IMR-90 (cell line): ENCODE measurements around the gene SCARF2. TPM values are rescaled to one million over a fixed set of nuclear protein-coding genes. Genes with fewer than 3 reads are reported as not detected.

Source experiments
- ATAC-seq: fragments of 200-7000 bp; cut with Tn5 transposase; 2 replicates; pipeline ENCODE4 v1.9.1; 2020; ENCODE audit warnings: low read depth, mild to moderate bottlenecking, moderate library complexity
- BruUV-seq: library from RNA; stranded (reverse); fragments of 400-500 nt; replicated peaks from 2 replicates; lab custom pipeline; 2021; lab: Mats Ljungman, UMichigan
- CTCF ChIA-PET: fragments of 300-600 bp; formaldehyde crosslinking; extraction: SDS; loops from one replicate; lab custom pipeline; 2021; ENCODE audit warnings: antibody characterized with exemption; lab: Yijun Ruan, JAX
- POLR2A ChIA-PET: fragments of 300-600 bp; sonication (Branson Sonifier 250); formaldehyde crosslinking; loops from one replicate; lab custom pipeline; 2022; ENCODE audit warnings: antibody characterized with exemption; ENCODE audit not compliant: unreplicated experiment; lab: Charles Lee
- DNase-seq: peaks from one replicate; pipeline ENCODE4 v3.0.0; 2013
- H2AFZ ChIP-seq: replicated peaks from 2 replicates; pipeline ENCODE3; 2013; ENCODE audit warnings: low read length, mild to moderate bottlenecking; ENCODE audit not compliant: poor library complexity
- H2AK5ac ChIP-seq: 2 replicates; pipeline ENCODE4 v1.6.1; 2013; ENCODE audit warnings: low read depth, low read length, inconsistent platforms
- H2AK9ac ChIP-seq: replicated peaks from 2 replicates; pipeline ENCODE3; 2013; ENCODE audit warnings: mild to moderate bottlenecking, low read depth, low read length, moderate library complexity; ENCODE audit not compliant: poor library complexity
- H2BK120ac ChIP-seq: 2 replicates; pipeline ENCODE4 v1.6.1; 2013; ENCODE audit warnings: low read depth, low read length, inconsistent platforms
- H2BK15ac ChIP-seq: 3 replicates; pipeline ENCODE4 v1.6.1; 2013; ENCODE audit warnings: low read depth, low read length, inconsistent platforms
- H2BK20ac ChIP-seq: 2 replicates; pipeline ENCODE4 v1.6.1; 2013; ENCODE audit warnings: low read depth, mild to moderate bottlenecking, inconsistent platforms, low read length, moderate library complexity
- H2BK5ac ChIP-seq: 2 replicates; pipeline ENCODE4 v1.6.1; 2013; ENCODE audit warnings: mild to moderate bottlenecking, low read depth, low read length, inconsistent platforms; ENCODE audit not compliant: poor library complexity, severe bottlenecking
- H3K14ac ChIP-seq: replicated peaks from 2 replicates; pipeline ENCODE4 v1.6.1; 2013; ENCODE audit warnings: low read depth, low read length, inconsistent platforms
- H3K18ac ChIP-seq: 2 replicates; pipeline ENCODE4 v1.6.1; 2013; ENCODE audit warnings: low read depth, low read length, control low read depth
- H3K23ac ChIP-seq: 2 replicates; pipeline ENCODE4 v1.6.1; 2013; ENCODE audit warnings: low read depth, low read length, inconsistent platforms
- H3K27ac ChIP-seq: 2 replicates; pipeline ENCODE4 v1.5.1; 2013; ENCODE audit warnings: mild to moderate bottlenecking, control low read depth, low read length; ENCODE audit not compliant: insufficient read depth
- H3K27me3 ChIP-seq: 2 replicates; pipeline ENCODE4 v1.6.1; 2013; ENCODE audit warnings: low read length; ENCODE audit not compliant: control insufficient read depth, insufficient read depth
- H3K36me3 ChIP-seq: 2 replicates; pipeline ENCODE4 v1.6.1; 2013; ENCODE audit warnings: low read length, mixed read lengths; ENCODE audit not compliant: control insufficient read depth, insufficient read depth
- H3K4ac ChIP-seq: 2 replicates; pipeline ENCODE4 v1.6.1; 2013; ENCODE audit warnings: low read depth, low read length, inconsistent platforms
- H3K4me1 ChIP-seq: 2 replicates; pipeline ENCODE4 v1.6.1; 2013; ENCODE audit warnings: low read length, mixed read lengths; ENCODE audit not compliant: control insufficient read depth, insufficient read depth
- H3K4me2 ChIP-seq: 2 replicates; pipeline ENCODE4 v1.6.1; 2013; ENCODE audit warnings: low read depth, mild to moderate bottlenecking, control low read depth, low read length, moderate library complexity
- H3K4me3 ChIP-seq: 2 replicates; pipeline ENCODE4 v1.5.1; 2013; ENCODE audit warnings: low read depth, mild to moderate bottlenecking, control low read depth, low read length, moderate library complexity; ENCODE audit not compliant: insufficient read depth
- H3K56ac ChIP-seq: 2 replicates; pipeline ENCODE4 v1.6.1; 2013; ENCODE audit warnings: low read length, inconsistent platforms; ENCODE audit not compliant: insufficient read depth; ENCODE audit errors: extremely low read depth
- H3K79me1 ChIP-seq, 2 experiments: 2 replicates each; pipeline ENCODE4 v1.6.1; 2013; ENCODE audit warnings: low read length in 2 of 2, inconsistent platforms in 1 of 2, low read depth in 1 of 2
- H3K9ac ChIP-seq: 2 replicates; pipeline ENCODE4 v1.6.1; 2013; ENCODE audit warnings: low read depth, low read length, control low read depth
- H3K9me1 ChIP-seq: 2 replicates; pipeline ENCODE4 v1.6.1; 2013; ENCODE audit warnings: low read length, inconsistent platforms; ENCODE audit not compliant: insufficient read depth
- H3K9me3 ChIP-seq: 2 replicates; pipeline ENCODE4 v1.6.1; 2013; ENCODE audit warnings: low read length; ENCODE audit not compliant: control insufficient read depth, insufficient read depth
- H4K20me1 ChIP-seq: 2 replicates; pipeline ENCODE4 v1.6.1; 2013; ENCODE audit warnings: low read length, inconsistent platforms; ENCODE audit not compliant: insufficient read depth
- H4K5ac ChIP-seq: 2 replicates; pipeline ENCODE4 v1.6.1; 2013; ENCODE audit warnings: mild to moderate bottlenecking, low read depth, low read length, control low read depth
- H4K8ac ChIP-seq, 2 experiments: 2 replicates each; pipeline ENCODE4 v1.6.1; 2013; ENCODE audit warnings: low read depth in 2 of 2, low read length in 2 of 2, control low read depth in 1 of 2, inconsistent platforms in 1 of 2
- H4K91ac ChIP-seq: 2 replicates; pipeline ENCODE4 v1.6.1; 2013; ENCODE audit warnings: low read depth, low read length, inconsistent platforms; ENCODE audit not compliant: insufficient read depth
- CEBPB ChIP-seq: IDR thresholded peaks from 2 replicates; pipeline ENCODE4 v1.6.1; 2012; ENCODE audit warnings: low read depth, low read length, improper control_type of control experiment
- CHD1 ChIP-seq: IDR thresholded peaks from 2 replicates; pipeline ENCODE4 v1.6.1; 2012; ENCODE audit warnings: low read depth, low read length, improper control_type of control experiment
- MAFK ChIP-seq: IDR thresholded peaks from 2 replicates; pipeline ENCODE4 v1.6.1; 2012; ENCODE audit warnings: low read depth, low read length, improper control_type of control experiment
- MAZ ChIP-seq: IDR thresholded peaks from 2 replicates; pipeline ENCODE4 v1.6.1; 2012; ENCODE audit warnings: low read depth, mild to moderate bottlenecking, low read length, improper control_type of control experiment, moderate library complexity, borderline replicate concordance
- POLR2A ChIP-seq: IDR thresholded peaks from 2 replicates; pipeline ENCODE4 v1.6.1; 2012; ENCODE audit warnings: mild to moderate bottlenecking, low read depth, low read length
- RAD21 ChIP-seq: IDR thresholded peaks from 2 replicates; pipeline ENCODE4 v1.6.1; 2012; ENCODE audit warnings: low read length, improper control_type of control experiment
- RFX5 ChIP-seq: IDR thresholded peaks from 2 replicates; pipeline ENCODE4 v1.8.0; 2012; ENCODE audit warnings: low read depth, mild to moderate bottlenecking, low read length, moderate library complexity
- WGBS, 2 experiments: methylation state at CpG; one replicate each; pipeline versions ENCODE4 v1.1.5 to v1.1.7; 2013; ENCODE audit warnings: missing lambda C conversion rate in 2 of 2; ENCODE audit not compliant: insufficient read length in 1 of 2; ENCODE audit errors: extremely low coverage in 2 of 2; 5-methylcytosine and 5-hydroxymethylcytosine counted together
- dilution Hi-C: fragments of 300-500 bp; cut with HindIII; formaldehyde crosslinking; loops from one replicate; pipeline ENCODE4 v1.14.3; 2018; ENCODE audit warnings: low sequenced_read_pairs; ENCODE audit not compliant: unreplicated experiment
- in situ Hi-C: fragments of 300-500 bp; cut with MboI; formaldehyde crosslinking; loops from 3 replicates; pipeline ENCODE4 v1.14.3; 2019; ENCODE audit warnings: low sequenced_read_pairs, inconsistent platforms, mixed read lengths
- intact Hi-C: fragments of 100-400 bp; cut with micrococcal nuclease; formaldehyde crosslinking; loops from 2 replicates; pipeline ENCODE4 v1.10.0; 2022
- polyA plus RNA-seq, 3 experiments: library from polyadenylated mRNA; depleted of rRNA; stranded (reverse); fragments of >200 nt; gene quantifications; 2 replicates each; pipeline ENCODE4 v1.2.3, GENCODE V29; 2012; ENCODE audit warnings: low replicate concordance in 1 of 3
- total RNA-seq: library from RNA; depleted of rRNA; stranded (reverse); fragments of >200 nt; gene quantifications from 2 replicates; pipeline ENCODE4 v1.2.3, GENCODE V29; 2012
- TF ChIP-seq, protein P1 (sequence below): fragments of 150-350 bp; IDR thresholded peaks from 2 replicates; pipeline ENCODE4 v1.6.1; 2017; ENCODE audit warnings: mild to moderate bottlenecking, antibody characterized with exemption, low read length, low read depth

SCARF2 gene
- total and polyA plus RNA-seq, 2 of the 4 experiments (the other 2 are of a cell fraction) = 3.4 to 37.0 TPM

DNA sequence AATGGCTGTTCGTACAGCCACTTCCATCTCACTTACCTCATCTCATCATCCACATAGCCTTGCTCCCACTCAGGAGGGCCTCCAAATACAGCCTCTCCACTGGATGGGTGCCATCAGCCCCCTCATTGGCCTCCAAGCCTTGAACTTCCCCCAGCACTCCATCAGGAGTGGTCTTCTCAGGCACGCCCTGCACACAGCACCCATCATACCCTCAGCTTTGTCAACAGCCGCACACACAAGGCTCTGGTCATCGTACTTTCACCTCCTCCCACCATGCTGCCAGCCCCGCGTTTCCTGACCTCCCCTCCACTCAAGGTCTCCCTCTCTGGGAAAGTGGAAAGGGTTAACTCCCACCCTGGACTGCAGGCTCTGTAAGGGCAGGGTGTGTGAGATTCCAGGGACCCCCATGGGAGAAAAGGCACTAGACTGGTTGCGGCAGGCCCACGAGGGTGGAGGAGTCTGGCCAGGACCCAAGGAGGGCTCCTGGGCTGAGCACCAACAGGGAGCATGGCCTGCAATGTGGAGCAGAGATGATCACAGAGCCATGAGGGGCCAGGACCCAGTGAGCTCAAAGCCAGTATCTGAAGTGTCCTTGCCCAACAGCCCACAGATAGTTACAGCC is 21.0 kb upstream of the SCARF2 start:
- no peak overlapping the region for H3K4me3 ChIP-seq
- no peak overlapping the region for H3K4me2 ChIP-seq
- H2AFZ ChIP-seq = no peak overlapping the region
- dilution Hi-C loops (no loop called here), in situ Hi-C loops (loop anchor here (10.0 kb wide), 2 partner anchors 64 to 304 kb away; partner anchors contain the start of genes CCDC188 and ZNF74), intact Hi-C loops (loop anchor here (5.0 kb wide), 2 partner anchors 39 to 301 kb away; partner anchors contain the start of gene KLHL22)
- H3K9me3 ChIP-seq = no peaks in the 10 kb centered on the region
- no peak overlapping the region for H2AK5ac ChIP-seq
- H3K23ac ChIP-seq = no peak overlapping the region
- no peak for TF ChIP-seq CHD1
- TF ChIP-seq, protein P1, sequence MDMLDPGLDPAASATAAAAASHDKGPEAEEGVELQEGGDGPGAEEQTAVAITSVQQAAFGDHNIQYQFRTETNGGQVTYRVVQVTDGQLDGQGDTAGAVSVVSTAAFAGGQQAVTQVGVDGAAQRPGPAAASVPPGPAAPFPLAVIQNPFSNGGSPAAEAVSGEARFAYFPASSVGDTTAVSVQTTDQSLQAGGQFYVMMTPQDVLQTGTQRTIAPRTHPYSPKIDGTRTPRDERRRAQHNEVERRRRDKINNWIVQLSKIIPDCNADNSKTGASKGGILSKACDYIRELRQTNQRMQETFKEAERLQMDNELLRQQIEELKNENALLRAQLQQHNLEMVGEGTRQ = no peak
- no peak for TF ChIP-seq RAD21
- TF ChIP-seq MAFK = no peak
- TF ChIP-seq POLR2A = no peak
- TF ChIP-seq MAZ = no peak
- no peak for TF ChIP-seq CEBPB
- no peak for TF ChIP-seq RFX5
- BruUV-seq = no TSS peak
- H3K14ac ChIP-seq = no peak overlapping the region
- no peak overlapping the region for H2BK5ac ChIP-seq
- ChIA-PET POLR2A (no interaction called here), CTCF (no interaction called here)
- no peak for DNase-seq
- no peak overlapping the region for H3K27ac ChIP-seq
- whole genome bisulfite sequencing, 2 experiments = 93% methylated on average over 2 of the region's 8 CpGs; no CpG with 5 or more reads in 1 of the 2 experiments
- peaks cover 0 to 14% of the 10 kb centered on the region in 2 experiments; a peak in 2 of 4 replicates for H3K79me1 ChIP-seq
- H2AK9ac ChIP-seq = no peak overlapping the region
- peaks cover 5% of the 10 kb centered on the region for H3K4me1 ChIP-seq
- no peak overlapping the region for H4K5ac ChIP-seq
- no peak for ATAC-seq
- H2BK120ac ChIP-seq = no peak overlapping the region
- no peak overlapping the region for H2BK15ac ChIP-seq
- H3K9me1 ChIP-seq = no peaks in the 10 kb centered on the region
- H3K4ac ChIP-seq = no peak overlapping the region
- no peaks in the 10 kb centered on the region for H3K27me3 ChIP-seq
- no peak overlapping the region for H4K91ac ChIP-seq
- H4K8ac ChIP-seq = no peak overlapping the region
- H3K9ac ChIP-seq = no peak overlapping the region
- H4K20me1 ChIP-seq = no peaks in the 10 kb centered on the region
- no peak overlapping the region for H3K56ac ChIP-seq
- peaks cover 25% of the 10 kb centered on the region for H3K36me3 ChIP-seq
- no peak overlapping the region for H2BK20ac ChIP-seq
- H3K18ac ChIP-seq = no peak overlapping the region
